SK-N-SH (cell line): ENCODE measurements around the gene GABRR1.

Source experiments
- CTCF ChIP-seq: fragments of 200-600 bp; sonication (generic); IDR thresholded peaks from 2 replicates; pipeline ENCODE4 v1.6.1; 2017; ENCODE audit warnings: antibody characterized with exemption, mild to moderate bottlenecking, moderate library complexity
- GATA2 ChIP-seq: sonication (generic); formaldehyde crosslinking; IDR thresholded peaks from 2 replicates; pipeline ENCODE4 v1.5.0; 2020; ENCODE audit warnings: mild to moderate bottlenecking, missing genetic modification reagents

- no peak for TF ChIP-seq GATA2 (CRISPR knock-in tag)
- TF ChIP-seq CTCF: no peak
These were observed 8.6 kb downstream of the GABRR1 start for GRCh38 chr6:89208551-89208950.
